GM23338 (cell line): Measurements from ENCODE around the gene PPP1R9A. TPM values are rescaled to one million over a fixed set of nuclear protein-coding genes. Genes with fewer than 3 reads are reported as not detected.

Experiments used
- ATAC-seq: fragments of 200-7000 bp; cut with Tn5 transposase; 3 replicates; pipeline ENCODE4 v1.9.1; 2020
- DNase-seq: peaks from one replicate; pipeline ENCODE4 v3.0.0-alpha.2; 2015; ENCODE audit warnings: low spot score
- H2AFZ ChIP-seq: fragments of 200-600 bp; sonication (generic); 2 replicates; pipeline ENCODE4 v1.8.0; 2016; ENCODE audit warnings: antibody characterized with exemption, mild to moderate bottlenecking, moderate library complexity
- H3F3A ChIP-seq: fragments of 200-600 bp; sonication (generic); replicated peaks from 2 replicates; pipeline ENCODE4 v1.8.0; 2017; ENCODE audit warnings: antibody characterized with exemption, mixed run types, low read depth
- H3K27ac ChIP-seq: fragments of 200-600 bp; sonication (generic); 2 replicates; pipeline ENCODE4 v1.6.1; 2016; ENCODE audit warnings: low read depth
- H3K27me3 ChIP-seq: fragments of 200-600 bp; sonication (generic); 2 replicates; pipeline ENCODE4 v1.8.0; 2016; ENCODE audit warnings: mild to moderate bottlenecking, mixed run types, moderate library complexity; ENCODE audit not compliant: insufficient read depth
- H3K36me3 ChIP-seq: fragments of 200-600 bp; sonication (generic); 2 replicates; pipeline ENCODE4 v1.8.0; 2016; ENCODE audit warnings: mild to moderate bottlenecking; ENCODE audit not compliant: insufficient read depth
- H3K4me1 ChIP-seq: fragments of 200-600 bp; sonication (generic); 2 replicates; pipeline ENCODE4 v1.8.0; 2016; ENCODE audit warnings: mild to moderate bottlenecking, moderate library complexity; ENCODE audit not compliant: insufficient read depth
- H3K4me2 ChIP-seq: fragments of 200-600 bp; sonication (generic); 2 replicates; pipeline ENCODE4 v1.7.1; 2017; ENCODE audit warnings: mixed run types
- H3K4me3 ChIP-seq: fragments of 200-600 bp; sonication (generic); 2 replicates; pipeline ENCODE4 v1.6.1; 2016; ENCODE audit warnings: mixed run types
- H3K79me2 ChIP-seq: fragments of 200-600 bp; sonication (generic); replicated peaks from 2 replicates; pipeline ENCODE4 v1.8.0; 2017; ENCODE audit warnings: mild to moderate bottlenecking; ENCODE audit not compliant: insufficient read depth
- H3K9me2 ChIP-seq: fragments of 200-600 bp; sonication (generic); 2 replicates; pipeline ENCODE4 v1.8.0; 2017; ENCODE audit not compliant: insufficient read depth
- H4K20me1 ChIP-seq: fragments of 200-600 bp; sonication (generic); replicated peaks from 2 replicates; pipeline ENCODE4 v1.8.0; 2017; ENCODE audit warnings: mild to moderate bottlenecking; ENCODE audit not compliant: insufficient read depth
- H3K27ac Mint-ChIP-seq: 2 replicates; pipeline ENCODE4 v1.8.0; 2020; ENCODE audit warnings: inconsistent platforms, mild to moderate bottlenecking, moderate library complexity, mixed read lengths
- H3K27me3 Mint-ChIP-seq: 3 replicates; pipeline ENCODE4 v1.8.0; 2022; ENCODE audit warnings: low read depth, mild to moderate bottlenecking, moderate library complexity, mixed read lengths, inconsistent platforms; ENCODE audit not compliant: insufficient read depth, poor library complexity
- H3K36me3 Mint-ChIP-seq: 3 replicates; pipeline ENCODE4 v1.8.0; 2021; ENCODE audit warnings: low read depth, mild to moderate bottlenecking, inconsistent platforms, moderate library complexity, mixed read lengths
- H3K4me1 Mint-ChIP-seq: 3 replicates; pipeline ENCODE4 v1.8.0; 2020; ENCODE audit warnings: mild to moderate bottlenecking, inconsistent platforms, mixed read lengths
- H3K4me3 Mint-ChIP-seq: 3 replicates; pipeline ENCODE4 v1.8.0; 2021; ENCODE audit warnings: moderate library complexity, mild to moderate bottlenecking, inconsistent platforms, mixed read lengths
- H3K9me3 Mint-ChIP-seq: 3 replicates; pipeline ENCODE4 v1.8.0; 2020; ENCODE audit warnings: moderate library complexity, mild to moderate bottlenecking, inconsistent platforms, mixed read lengths
- CREB1 ChIP-seq: fragments of 250-450 bp; sonication (Bioruptor Pico); IDR thresholded peaks from 2 replicates; pipeline ENCODE4 v1.5.0; 2020; ENCODE audit warnings: low read depth, mild to moderate bottlenecking, moderate library complexity
- CTCF ChIP-seq, 2 experiments: fragments of 200-600 bp in 1 of 2; sonication (generic) in 1 of 2; conservative IDR thresholded peaks; 2 replicates each; pipeline versions ENCODE4 v1.5.1 to v1.6.1; 2016 to 2017; ENCODE audit warnings: antibody characterized with exemption in 2 of 2, low read depth in 2 of 2, mild to moderate bottlenecking in 2 of 2, moderate library complexity in 1 of 2
- ETS1 ChIP-seq: IDR thresholded peaks from 2 replicates; pipeline ENCODE4 v1.6.1; 2016; ENCODE audit warnings: antibody characterized with exemption
- JUNB ChIP-seq: IDR thresholded peaks from one replicate; pipeline ENCODE4 v1.6.1; 2016; ENCODE audit warnings: antibody characterized with exemption; ENCODE audit not compliant: unreplicated experiment
- POLR2AphosphoS5 ChIP-seq: IDR thresholded peaks from 2 replicates; pipeline ENCODE4 v1.6.1; 2016; ENCODE audit warnings: antibody characterized with exemption, low read depth
- STAT1 ChIP-seq: IDR thresholded peaks from one replicate; pipeline ENCODE4 v1.6.1; 2016; ENCODE audit warnings: antibody characterized with exemption; ENCODE audit not compliant: unreplicated experiment
- polyA plus RNA-seq: library from polyadenylated mRNA; unstranded; fragments of >200 nt; fragmentation: Nextera tagmentation; extraction: Ambion mirVana; gene quantifications from 2 replicates; pipeline ENCODE4 v1.2.1, GENCODE V29; 2016
- small RNA-seq: library from RNA; depleted of rRNA; stranded (forward); fragments of <200 nt; gene quantifications from one replicate; pipeline ENCODE3, GENCODE V24; 2014; ENCODE audit warnings: low replicate concordance
- total RNA-seq: library from RNA; depleted of rRNA; stranded (reverse); fragments of >200 nt; shearing (Covaris generic); gene quantifications from 2 replicates; pipeline ENCODE4 v1.2.3, GENCODE V29; 2014
- TF ChIP-seq, protein P1 (sequence below): IDR thresholded peaks from one replicate; pipeline ENCODE4 v1.6.1; 2018; ENCODE audit warnings: antibody characterized with exemption; ENCODE audit not compliant: unreplicated experiment

The PPP1R9A gene
- total and polyA plus RNA-seq, 2 experiments from 2014 or later, result 10.6 to 31.8 TPM

DNA sequence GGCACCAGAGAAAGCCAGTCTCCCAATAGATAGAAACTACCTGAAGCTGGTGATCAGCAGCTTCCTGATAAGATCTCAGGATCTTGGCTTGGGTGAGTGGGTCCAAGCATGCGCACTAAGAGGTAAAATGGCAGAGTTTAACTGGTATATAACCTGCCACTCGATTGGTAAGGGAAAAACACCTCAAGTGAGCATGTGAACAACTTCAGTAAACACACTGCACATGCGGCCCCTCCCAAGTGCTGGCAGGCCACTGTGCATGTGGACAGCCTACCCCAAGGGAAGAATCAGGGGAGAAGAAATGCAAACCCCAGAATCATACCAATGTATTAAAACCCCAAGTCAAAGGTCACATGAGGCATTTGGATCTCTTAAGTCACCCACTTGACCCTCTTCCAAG lies 434.6 kb downstream of the PPP1R9A start (continued):
- no peak for TF ChIP-seq STAT1
- no peak for TF ChIP-seq CREB1 (CRISPR knock-in tag)
- no peak for TF ChIP-seq JUNB
- no peak for TF ChIP-seq POLR2AphosphoS5
- no peak for TF ChIP-seq ETS1

- H3K27ac Mint-ChIP-seq, result no peak overlapping the region
- DNase-seq (peak; percentile 62), ATAC-seq (peak; percentile 90)
- TF ChIP-seq CTCF (conservative IDR thresholded peaks at IDR 0.05; ENCODE audit: low read depth in 2 of 2), result peak; percentile 38 to 48
- TF ChIP-seq, protein P1, sequence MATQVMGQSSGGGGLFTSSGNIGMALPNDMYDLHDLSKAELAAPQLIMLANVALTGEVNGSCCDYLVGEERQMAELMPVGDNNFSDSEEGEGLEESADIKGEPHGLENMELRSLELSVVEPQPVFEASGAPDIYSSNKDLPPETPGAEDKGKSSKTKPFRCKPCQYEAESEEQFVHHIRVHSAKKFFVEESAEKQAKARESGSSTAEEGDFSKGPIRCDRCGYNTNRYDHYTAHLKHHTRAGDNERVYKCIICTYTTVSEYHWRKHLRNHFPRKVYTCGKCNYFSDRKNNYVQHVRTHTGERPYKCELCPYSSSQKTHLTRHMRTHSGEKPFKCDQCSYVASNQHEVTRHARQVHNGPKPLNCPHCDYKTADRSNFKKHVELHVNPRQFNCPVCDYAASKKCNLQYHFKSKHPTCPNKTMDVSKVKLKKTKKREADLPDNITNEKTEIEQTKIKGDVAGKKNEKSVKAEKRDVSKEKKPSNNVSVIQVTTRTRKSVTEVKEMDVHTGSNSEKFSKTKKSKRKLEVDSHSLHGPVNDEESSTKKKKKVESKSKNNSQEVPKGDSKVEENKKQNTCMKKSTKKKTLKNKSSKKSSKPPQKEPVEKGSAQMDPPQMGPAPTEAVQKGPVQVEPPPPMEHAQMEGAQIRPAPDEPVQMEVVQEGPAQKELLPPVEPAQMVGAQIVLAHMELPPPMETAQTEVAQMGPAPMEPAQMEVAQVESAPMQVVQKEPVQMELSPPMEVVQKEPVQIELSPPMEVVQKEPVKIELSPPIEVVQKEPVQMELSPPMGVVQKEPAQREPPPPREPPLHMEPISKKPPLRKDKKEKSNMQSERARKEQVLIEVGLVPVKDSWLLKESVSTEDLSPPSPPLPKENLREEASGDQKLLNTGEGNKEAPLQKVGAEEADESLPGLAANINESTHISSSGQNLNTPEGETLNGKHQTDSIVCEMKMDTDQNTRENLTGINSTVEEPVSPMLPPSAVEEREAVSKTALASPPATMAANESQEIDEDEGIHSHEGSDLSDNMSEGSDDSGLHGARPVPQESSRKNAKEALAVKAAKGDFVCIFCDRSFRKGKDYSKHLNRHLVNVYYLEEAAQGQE, result no peak
- Histone ChIP-seq H3F3A (no peaks in the 10 kb centered on the region), H3K27me3 (no peaks in the 10 kb centered on the region), H2AFZ (peak overlapping the region; percentile 72; the same call in 1 of the 2 replicates), H3K36me3 (no peaks in the 10 kb centered on the region), H4K20me1 (no peaks in the 10 kb centered on the region), H3K9me2 (peaks cover 31% of the 10 kb centered on the region), H3K4me1 (peaks cover 13% of the 10 kb centered on the region), H3K4me2 (peak overlapping the region; percentile 63), H3K4me3 (no peak overlapping the region), H3K27ac (no peak overlapping the region), H3K79me2 (no peaks in the 10 kb centered on the region)
- peaks cover 2% of the 10 kb centered on the region for H3K27me3 Mint-ChIP-seq
- H3K4me3 Mint-ChIP-seq, result no peak overlapping the region
- H3K9me3 Mint-ChIP-seq, result no peaks in the 10 kb centered on the region
- H3K36me3 Mint-ChIP-seq, result no peaks in the 10 kb centered on the region
- H3K4me1 Mint-ChIP-seq, result peaks cover 18% of the 10 kb centered on the region
Measured at GRCh38 chr7:95342642-95343307, 435.4 kb downstream of the PPP1R9A start.

Small RNAs within 50 kb of the gene (small RNA-seq; reads per million reads assigned to genes)
- gene AC002429.1 (not detected), gene HINT1P2 (not detected), gene RNU4-16P (not detected)
